HCT116 (cell line): ENCODE data around the gene SCAF1. TPM values are rescaled to one million over a fixed set of nuclear protein-coding genes. Genes with fewer than 3 reads are reported as not detected.
"Not testable (repeated sequence)": the region's sequence is repeated elsewhere in the genome, so short reads cannot be mapped to it uniquely, and the experiment has no call there.

Experiments
- ATAC-seq: fragments of 200-7000 bp; cut with Tn5 transposase; 2 replicates; pipeline ENCODE4 v1.9.1; 2020; ENCODE audit warnings: mild to moderate bottlenecking, moderate library complexity
- BruUV-seq: library from RNA; stranded (reverse); fragments of 400-500 nt; replicated peaks from 2 replicates; lab custom pipeline; 2021; lab: Mats Ljungman, UMichigan
- CTCF ChIA-PET: fragments of 300-600 bp; sonication (Branson Sonifier 250); formaldehyde crosslinking; loops from one replicate; lab custom pipeline; 2021; ENCODE audit warnings: antibody characterized with exemption; lab: Charles Lee
- POLR2A ChIA-PET: fragments of 300-600, 350-600 bp; sonication (Branson Sonifier 250); formaldehyde crosslinking; loops from one replicate; lab custom pipeline; 2021; ENCODE audit warnings: antibody characterized with exemption; lab: Charles Lee
- RAD21 ChIA-PET, 2 experiments: fragments of 300-600 bp; sonication (Branson Sonifier 250); formaldehyde crosslinking; loops; one replicate each; lab custom pipeline; 2023; ENCODE audit warnings: low total read pairs in 2 of 2; ENCODE audit not compliant: uncharacterized antibody in 2 of 2, unreplicated experiment in 2 of 2, low non-redundant PET in 1 of 2; lab: Charles Lee
- DNase-seq: peaks from one replicate; pipeline ENCODE4 v3.0.0-alpha.2; 2010; ENCODE audit warnings: low read depth, low spot score
- H2AFZ ChIP-seq: fragments of 200-600 bp; shearing (Covaris generic), sonication (generic); 2 replicates; pipeline ENCODE4 v1.6.1; 2017; ENCODE audit warnings: low read depth, mixed run types, mixed read lengths, antibody characterized with exemption, low read length; ENCODE audit not compliant: poor library complexity, severe bottlenecking
- H3K27ac ChIP-seq: 2 replicates; pipeline ENCODE4 v1.5.1; 2012; ENCODE audit warnings: low read depth, low read length
- H3K27me3 ChIP-seq: fragments of 200-600 bp; sonication (generic); 2 replicates; pipeline ENCODE4 v1.6.1; 2016; ENCODE audit warnings: mixed run types, low read length, mixed read lengths; ENCODE audit not compliant: insufficient read depth
- H3K36me3 ChIP-seq, 2 experiments: fragments of 200-500 bp in 1 of 2; fragments of 200-600 bp in 1 of 2; sonication (Bioruptor generic) in 1 of 2; sonication (generic) in 1 of 2; 2 replicates each; pipeline versions ENCODE4 v1.5.1 to v1.6.1; 2014 to 2016; ENCODE audit warnings: low read length in 2 of 2, inconsistent platforms in 1 of 2, mixed read lengths in 1 of 2, mixed run types in 1 of 2; ENCODE audit not compliant: insufficient read depth in 2 of 2, control insufficient read depth in 1 of 2
- H3K4me1 ChIP-seq, 2 experiments: fragments of 200-600 bp in 1 of 2; sonication (generic) in 1 of 2; 2 replicates each; pipeline versions ENCODE4 v1.5.1 to v1.6.1; 2012 to 2017; ENCODE audit warnings: low read length in 2 of 2, inconsistent platforms in 1 of 2, mild to moderate bottlenecking in 1 of 2, mixed read lengths in 1 of 2, mixed run types in 1 of 2, moderate library complexity in 1 of 2; ENCODE audit not compliant: insufficient read depth in 2 of 2, control insufficient read depth in 1 of 2
- H3K4me2 ChIP-seq: fragments of 200-600 bp; sonication (generic); 2 replicates; pipeline ENCODE4 v1.6.1; 2017; ENCODE audit warnings: mixed run types, low read length, mixed read lengths
- H3K4me3 ChIP-seq, 2 experiments: fragments of 200-600 bp in 1 of 2; sonication (generic) in 1 of 2; replicated peaks in 1 of 2; 2 replicates each; pipeline ENCODE4 v1.5.1; 2011 to 2016; ENCODE audit warnings: low read length in 2 of 2, control low read depth in 1 of 2, low read depth in 1 of 2, mild to moderate bottlenecking in 1 of 2, mixed read lengths in 1 of 2, mixed run types in 1 of 2
- H3K79me2 ChIP-seq: fragments of 200-600 bp; sonication (generic); 2 replicates; pipeline ENCODE4 v1.6.1; 2017; ENCODE audit warnings: mild to moderate bottlenecking, mixed run types, low read length, moderate library complexity, mixed read lengths; ENCODE audit not compliant: insufficient read depth
- H3K9ac ChIP-seq: fragments of 200-600 bp; sonication (generic); 2 replicates; pipeline ENCODE4 v1.6.1; 2016; ENCODE audit warnings: low read length, mixed read lengths
- H3K9me2 ChIP-seq: fragments of 200-600 bp; sonication (generic), shearing (Covaris generic); 2 replicates; pipeline ENCODE4 v1.6.1; 2017; ENCODE audit warnings: mixed run types, mild to moderate bottlenecking, moderate library complexity; ENCODE audit not compliant: insufficient read depth
- H3K9me3 ChIP-seq, 2 experiments: fragments of 200-500 bp in 1 of 2; fragments of 200-600 bp in 1 of 2; sonication (Bioruptor generic) in 1 of 2; sonication (generic) in 1 of 2; 2 replicates each; pipeline ENCODE4 v1.6.1; 2014 to 2017; ENCODE audit warnings: low read length in 2 of 2, mixed read lengths in 2 of 2, inconsistent platforms in 1 of 2, low read depth in 1 of 2, mild to moderate bottlenecking in 1 of 2, mixed run types in 1 of 2, moderate library complexity in 1 of 2; ENCODE audit not compliant: control insufficient read depth in 1 of 2, insufficient read depth in 1 of 2
- H4K20me1 ChIP-seq: fragments of 200-600 bp; sonication (generic), shearing (Covaris generic); 2 replicates; pipeline ENCODE4 v1.6.1; 2017; ENCODE audit warnings: mixed run types, mild to moderate bottlenecking, moderate library complexity; ENCODE audit not compliant: insufficient read depth
- ATF3 ChIP-seq: IDR thresholded peaks from 2 replicates; pipeline ENCODE4 v1.6.1; 2012
- CBX3 ChIP-seq: IDR thresholded peaks from 2 replicates; pipeline ENCODE4 v1.6.1; 2012; ENCODE audit warnings: low read depth
- CEBPB ChIP-seq: IDR thresholded peaks from 2 replicates; pipeline ENCODE4 v1.6.1; 2012; ENCODE audit warnings: low read depth
- ELF1 ChIP-seq: IDR thresholded peaks from 2 replicates; pipeline ENCODE4 v1.6.1; 2012; ENCODE audit warnings: low read depth, borderline replicate concordance
- EZH2 ChIP-seq: fragments of 200-600 bp; sonication (generic); IDR thresholded peaks from 2 replicates; pipeline ENCODE4 v1.6.1; 2017; ENCODE audit warnings: antibody characterized with exemption, mixed run types
- EZH2phosphoT487 ChIP-seq: fragments of 200-600 bp; IDR thresholded peaks from 2 replicates; pipeline ENCODE4 v1.6.1; 2018; ENCODE audit warnings: antibody characterized with exemption, borderline replicate concordance
- MAX ChIP-seq: IDR thresholded peaks from 2 replicates; pipeline ENCODE4 v1.6.1; 2012
- POLR2A ChIP-seq: IDR thresholded peaks from 2 replicates; pipeline ENCODE4 v1.7.0; 2011; ENCODE audit warnings: borderline replicate concordance; ENCODE audit not compliant: insufficient read depth, insufficient read length; ENCODE audit errors: extremely low read depth
- REST ChIP-seq: IDR thresholded peaks from 2 replicates; pipeline ENCODE4 v1.6.1; 2012; ENCODE audit warnings: low read depth
- SIN3A ChIP-seq: IDR thresholded peaks from 2 replicates; pipeline ENCODE4 v1.6.1; 2012; ENCODE audit warnings: low read depth
- SP1 ChIP-seq: IDR thresholded peaks from 2 replicates; pipeline ENCODE4 v1.6.1; 2012; ENCODE audit warnings: low read depth
- SRF ChIP-seq: IDR thresholded peaks from 2 replicates; pipeline ENCODE4 v1.6.1; 2012; ENCODE audit warnings: low read depth
- TCF7L2 ChIP-seq: IDR thresholded peaks from 2 replicates; pipeline ENCODE4 v1.7.0; 2011; ENCODE audit warnings: borderline replicate concordance, inconsistent platforms; ENCODE audit not compliant: insufficient read depth, insufficient read length; ENCODE audit errors: extremely low read depth
- ZBTB33 ChIP-seq: IDR thresholded peaks from 2 replicates; pipeline ENCODE4 v1.6.1; 2011; ENCODE audit warnings: mild to moderate bottlenecking, low read length, moderate library complexity; ENCODE audit not compliant: insufficient replicate concordance; ENCODE audit errors: extremely low read depth
- ZFX ChIP-seq: fragments of 450-650 bp; IDR thresholded peaks from 2 replicates; pipeline ENCODE4 v1.6.1; 2017
- intact Hi-C: fragments of 100-400 bp; cut with micrococcal nuclease; formaldehyde crosslinking; loops from 2 replicates; pipeline ENCODE4 v1.10.0; 2022
- total RNA-seq: library from RNA; stranded (reverse); gene quantifications from one replicate; pipeline ENCODE4 v1.2.1, GENCODE V29; 2021; ENCODE audit not compliant: unreplicated experiment

SCAF1 gene
- total RNA-seq, 1 experiment from 2014 or later: 96.8 TPM

- CTCF ChIA-PET, H3K79me2 ChIP-seq, H3K27me3 ChIP-seq, BruUV-seq, H3K9ac ChIP-seq, H3K36me3 ChIP-seq, DNase-seq, H3K27ac ChIP-seq, ATAC-seq, H3K4me2 ChIP-seq, H4K20me1 ChIP-seq, H3K4me3 ChIP-seq, intact Hi-C loops, H3K9me3 ChIP-seq, POLR2A ChIA-PET, H2AFZ ChIP-seq, H3K9me2 ChIP-seq: not testable (repeated sequence)
- H3K4me1 ChIP-seq: peaks cover 3 to 22% of the 10 kb centered on the region in 2 experiments
- RAD21 ChIA-PET: interaction anchor here in 1 of 2 experiments (0.6 kb wide), 1 partner anchor 41 kb away, joined by 4 read pairs; no protein-coding TSS in a partner anchor
These were observed 8.7 kb upstream of the SCAF1 start for GRCh38 chr19:49633273-49633672.

GRCh38 chr19:49635530-49636232, 6.3 kb upstream of the SCAF1 start:
- no peak overlapping the region for H3K4me2 ChIP-seq
- no peaks in the 10 kb centered on the region for H3K27me3 ChIP-seq
- no peak overlapping the region for H2AFZ ChIP-seq
- DNase-seq (no peak), ATAC-seq (no peak)
- ChIA-PET CTCF (no interaction called here), RAD21 (no interaction called here), POLR2A (no interaction called here)
- intact Hi-C loops: no loop called here
- no peaks in the 10 kb centered on the region for H3K9me3 ChIP-seq
- no peaks in the 10 kb centered on the region; a peak in 1 of 4 replicates for H3K36me3 ChIP-seq
- no TSS peak for BruUV-seq
- H4K20me1 ChIP-seq: no peaks in the 10 kb centered on the region
- no peak overlapping the region for H3K9ac ChIP-seq
- H3K4me3 ChIP-seq: no peak overlapping the region
- peaks cover 11 to 37% of the 10 kb centered on the region in 2 experiments for H3K4me1 ChIP-seq
- peaks cover 5% of the 10 kb centered on the region; the same call in 1 of the 2 replicates for H3K79me2 ChIP-seq
- no peaks in the 10 kb centered on the region for H3K9me2 ChIP-seq
- no peak overlapping the region for H3K27ac ChIP-seq
- TF ChIP-seq TCF7L2 (no peak), SRF (no peak), ZBTB33 (no peak), EZH2 (no peak), ZFX (no peak), CEBPB (no peak), REST (no peak), SP1 (no peak), ELF1 (no peak), CBX3 (no peak), SIN3A (no peak), EZH2phosphoT487 (no peak), ATF3 (no peak), POLR2A (no peak), MAX (no peak)
